ENCODE data around the gene ZNF595. TPM values are rescaled to one million over a fixed set of nuclear protein-coding genes. Genes with fewer than 3 reads are reported as not detected.
"Not testable (repeated sequence)": the region's sequence is repeated elsewhere in the genome, so short reads cannot be mapped to it uniquely, and the experiment has no call there.

ZNF595 gene
- total RNA-seq, 1 experiment from 2014 or later, result 12.5 TPM

GRCh38 chr4:85951-86350, 32.8 kb downstream of the ZNF595 start:
- no peak overlapping the region for H2AK5ac ChIP-seq (ENCODE audit: insufficient read length, low read length)
- no peaks in the 10 kb centered on the region for H3K23me2 ChIP-seq (ENCODE audit: insufficient read length, low read depth, low read length, poor library complexity, severe bottlenecking)
- H2BK20ac ChIP-seq (ENCODE audit: low read depth, low read length, poor library complexity, severe bottlenecking), result no peak overlapping the region
- H3K23ac ChIP-seq (ENCODE audit: insufficient read length, low read depth, low read length), result no peak overlapping the region
- H3K14ac ChIP-seq (ENCODE audit: insufficient read depth, low read length), result no peak overlapping the region
- H3K27me3 ChIP-seq (ENCODE audit: insufficient read depth, low read length), result no peaks in the 10 kb centered on the region
- no peak overlapping the region for H2BK120ac ChIP-seq (ENCODE audit: low read depth, low read length, poor library complexity, severe bottlenecking)
- Mint-ChIP-seq H3K27me3 (ENCODE audit: low read depth) (no peaks in the 10 kb centered on the region), H3K36me3 (ENCODE audit: insufficient read depth in 1 of 3, low read depth in 3 of 3) (peaks cover 30 to 74% (median 73%) of the 10 kb centered on the region in 3 experiments), H3K4me3 (no peak overlapping the region), H3K27ac (no peak overlapping the region), H3K9me3 (peaks cover 81 to 95% of the 10 kb centered on the region in 2 experiments), H3K4me1 (no peaks in the 10 kb centered on the region)
- H3K4ac ChIP-seq (ENCODE audit: low read depth, low read length), result no peak overlapping the region
- H2BK5ac ChIP-seq (ENCODE audit: insufficient read length, low read length), result no peak overlapping the region
- no peak for TF ChIP-seq CTCF (conservative IDR thresholded peaks at IDR 0.05)
- no peak overlapping the region for H2BK15ac ChIP-seq (ENCODE audit: low read depth, low read length)
- peaks cover 60% of the 10 kb centered on the region for H3K9me3 ChIP-seq (ENCODE audit: control insufficient read depth, low read depth, low read length)
- H3K56ac ChIP-seq (ENCODE audit: insufficient read length, low read depth, low read length), result no peak overlapping the region
- H3K9ac ChIP-seq (ENCODE audit: extremely low read depth, insufficient read length, low read length), result no peak overlapping the region
- no peak overlapping the region for H4K91ac ChIP-seq (ENCODE audit: insufficient read length, low read depth, low read length)
- no peak overlapping the region for H4K5ac ChIP-seq (ENCODE audit: insufficient read length, low read depth, low read length)
- H4K20me1 ChIP-seq (ENCODE audit: control insufficient read depth, insufficient read depth, insufficient read length), result no peaks in the 10 kb centered on the region
- H3K79me1 ChIP-seq (ENCODE audit: insufficient read depth, low read depth, low read length, poor library complexity, severe bottlenecking), result peaks cover 2% of the 10 kb centered on the region
- H4K8ac ChIP-seq (replicated peaks; ENCODE audit: insufficient read length, low read depth, low read length), result no peak overlapping the region
- H2BK12ac ChIP-seq (ENCODE audit: insufficient read length, low read depth, low read length), result no peak overlapping the region
- no peak overlapping the region for H3K4me2 ChIP-seq (ENCODE audit: insufficient read depth, insufficient read length, low read length)
- H3K27ac ChIP-seq (ENCODE audit: insufficient read length, low read depth, low read length), result no peak overlapping the region
- no peak for DNase-seq
- no peaks in the 10 kb centered on the region for H3K79me2 ChIP-seq (ENCODE audit: insufficient read depth, low read length)
- no peaks in the 10 kb centered on the region for H3K4me1 ChIP-seq (ENCODE audit: insufficient read depth, low read length)
- WGBS (ENCODE audit: extremely low coverage, insufficient read length, low lambda C conversion rate), result no CpG with 5 or more reads among the region's 3 CpGs
- no peak overlapping the region for H2AFZ ChIP-seq (ENCODE audit: low read length)
- no peak overlapping the region for H3K18ac ChIP-seq (ENCODE audit: insufficient read length, low read depth, low read length)
- H3T11ph ChIP-seq (ENCODE audit: low read length), result no peak overlapping the region

- H3K79me1 ChIP-seq (ENCODE audit: insufficient read depth, low read depth, low read length, poor library complexity, severe bottlenecking); H3K4ac ChIP-seq (ENCODE audit: low read depth, low read length); H3K27me3 Mint-ChIP-seq (ENCODE audit: low read depth); H3K4me3 Mint-ChIP-seq; H2BK12ac ChIP-seq (ENCODE audit: insufficient read length, low read depth, low read length); H3K4me1 ChIP-seq (ENCODE audit: insufficient read depth, low read length); H3K14ac ChIP-seq (ENCODE audit: insufficient read depth, low read length); H2AK5ac ChIP-seq (ENCODE audit: insufficient read length, low read length); H3K79me2 ChIP-seq (ENCODE audit: insufficient read depth, low read length); H4K20me1 ChIP-seq (ENCODE audit: control insufficient read depth, insufficient read depth, insufficient read length); H2BK15ac ChIP-seq (ENCODE audit: low read depth, low read length); H2BK5ac ChIP-seq (ENCODE audit: insufficient read length, low read length); DNase-seq; H2BK20ac ChIP-seq (ENCODE audit: low read depth, low read length, poor library complexity, severe bottlenecking); H4K8ac ChIP-seq (replicated peaks; ENCODE audit: insufficient read length, low read depth, low read length); H3K9ac ChIP-seq (ENCODE audit: extremely low read depth, insufficient read length, low read length); H3K4me1 Mint-ChIP-seq; H3K23me2 ChIP-seq (ENCODE audit: insufficient read length, low read depth, low read length, poor library complexity, severe bottlenecking); H3K27ac Mint-ChIP-seq; H3K18ac ChIP-seq (ENCODE audit: insufficient read length, low read depth, low read length); H2AFZ ChIP-seq (ENCODE audit: low read length); H4K91ac ChIP-seq (ENCODE audit: insufficient read length, low read depth, low read length); H2BK120ac ChIP-seq (ENCODE audit: low read depth, low read length, poor library complexity, severe bottlenecking); H4K5ac ChIP-seq (ENCODE audit: insufficient read length, low read depth, low read length); H3K4me2 ChIP-seq (ENCODE audit: insufficient read depth, insufficient read length, low read length); H3K56ac ChIP-seq (ENCODE audit: insufficient read length, low read depth, low read length); H3K27me3 ChIP-seq (ENCODE audit: insufficient read depth, low read length); H3K27ac ChIP-seq (ENCODE audit: insufficient read length, low read depth, low read length); H3K23ac ChIP-seq (ENCODE audit: insufficient read length, low read depth, low read length); H3T11ph ChIP-seq (ENCODE audit: low read length): not testable (repeated sequence)
- peaks cover 82 to 95% of the 10 kb centered on the region in 2 experiments for H3K9me3 Mint-ChIP-seq
- WGBS (ENCODE audit: extremely low coverage, insufficient read length, low lambda C conversion rate), result no CpG with 5 or more reads among the region's 7 CpGs
- peaks cover 29 to 76% (median 72%) of the 10 kb centered on the region in 3 experiments for H3K36me3 Mint-ChIP-seq (ENCODE audit: insufficient read depth in 1 of 3, low read depth in 3 of 3)
- H3K9me3 ChIP-seq (ENCODE audit: control insufficient read depth, low read depth, low read length), result peaks cover 64% of the 10 kb centered on the region
Observed at GRCh38 chr4:86559-87324, 33.6 kb downstream of the ZNF595 start.

Data from H9 (cell line).